C4-2B (cell line): ENCODE data around the gene ANKRD11.
"Not testable (repeated sequence)": the region's sequence is repeated elsewhere in the genome, so short reads cannot be mapped to it uniquely, and the experiment has no call there.

ENCODE experiments used
- ZFX ChIP-seq: fragments of 450-650 bp; IDR thresholded peaks from 2 replicates; pipeline ENCODE4 v1.6.1; 2017
- TF ChIP-seq, protein P1 (sequence below): fragments of 450-650 bp; conservative IDR thresholded peaks from 2 replicates; pipeline ENCODE4 v1.5.1; 2017; ENCODE audit warnings: mild to moderate bottlenecking

DNA sequence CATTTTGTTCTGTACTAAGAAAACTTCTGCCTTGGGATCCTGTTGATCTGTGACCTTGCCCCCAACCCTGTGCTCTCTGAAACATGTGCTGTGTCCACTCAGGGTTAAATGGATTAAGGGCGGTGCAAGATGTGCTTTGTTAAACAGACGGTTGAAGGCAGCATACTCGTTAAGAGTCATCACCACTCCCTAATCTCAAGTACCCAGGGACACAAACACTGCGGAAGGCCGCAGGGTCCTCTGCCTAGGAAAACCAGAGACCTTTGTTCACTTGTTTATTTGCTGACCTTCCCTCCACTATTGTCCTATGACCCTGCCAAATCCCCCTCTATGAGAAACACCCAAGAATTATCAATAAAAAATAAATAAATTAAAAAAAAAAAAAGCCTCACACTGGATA lies 27.0 kb downstream of the ANKRD11 start:
- TF ChIP-seq, protein P1, sequence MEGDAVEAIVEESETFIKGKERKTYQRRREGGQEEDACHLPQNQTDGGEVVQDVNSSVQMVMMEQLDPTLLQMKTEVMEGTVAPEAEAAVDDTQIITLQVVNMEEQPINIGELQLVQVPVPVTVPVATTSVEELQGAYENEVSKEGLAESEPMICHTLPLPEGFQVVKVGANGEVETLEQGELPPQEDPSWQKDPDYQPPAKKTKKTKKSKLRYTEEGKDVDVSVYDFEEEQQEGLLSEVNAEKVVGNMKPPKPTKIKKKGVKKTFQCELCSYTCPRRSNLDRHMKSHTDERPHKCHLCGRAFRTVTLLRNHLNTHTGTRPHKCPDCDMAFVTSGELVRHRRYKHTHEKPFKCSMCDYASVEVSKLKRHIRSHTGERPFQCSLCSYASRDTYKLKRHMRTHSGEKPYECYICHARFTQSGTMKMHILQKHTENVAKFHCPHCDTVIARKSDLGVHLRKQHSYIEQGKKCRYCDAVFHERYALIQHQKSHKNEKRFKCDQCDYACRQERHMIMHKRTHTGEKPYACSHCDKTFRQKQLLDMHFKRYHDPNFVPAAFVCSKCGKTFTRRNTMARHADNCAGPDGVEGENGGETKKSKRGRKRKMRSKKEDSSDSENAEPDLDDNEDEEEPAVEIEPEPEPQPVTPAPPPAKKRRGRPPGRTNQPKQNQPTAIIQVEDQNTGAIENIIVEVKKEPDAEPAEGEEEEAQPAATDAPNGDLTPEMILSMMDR = not testable (repeated sequence)
- not testable (repeated sequence) for TF ChIP-seq ZFX
